GM06990 (cell line): ENCODE results near the gene NAB2.
"Not testable (repeated sequence)": the region's sequence is repeated elsewhere in the genome, so short reads cannot be mapped to it uniquely, and the experiment has no call there.

Experiments used
- DNase-seq: peaks from one replicate; pipeline ENCODE4 v3.0.0-alpha.2; 2011; ENCODE audit not compliant: insufficient read length; ENCODE audit errors: extremely low read depth
- H3K27me3 ChIP-seq: replicated peaks from 2 replicates; pipeline ENCODE4 v1.6.0; 2011; ENCODE audit warnings: low read length; ENCODE audit not compliant: control insufficient read depth, insufficient read depth
- H3K36me3 ChIP-seq: 2 replicates; pipeline ENCODE4 v1.5.1; 2011; ENCODE audit warnings: low read length; ENCODE audit not compliant: control insufficient read depth, insufficient read depth
- H3K4me3 ChIP-seq: replicated peaks from 2 replicates; pipeline ENCODE4 v1.5.1; 2011; ENCODE audit warnings: low read depth, mild to moderate bottlenecking, control low read depth, low read length
- TF ChIP-seq, protein P1 (sequence below): IDR thresholded peaks from 2 replicates; pipeline ENCODE4 v1.5.1; 2011; ENCODE audit warnings: low read length, control low read depth, mild to moderate bottlenecking, inconsistent platforms; ENCODE audit not compliant: insufficient read depth, poor library complexity, severe bottlenecking

NAB2 gene

GRCh38 chr12:57058454-57058853 is 30.5 kb upstream of the NAB2 start:
- no peak overlapping the region for H3K4me3 ChIP-seq
- no peak for DNase-seq
- TF ChIP-seq, protein P1, sequence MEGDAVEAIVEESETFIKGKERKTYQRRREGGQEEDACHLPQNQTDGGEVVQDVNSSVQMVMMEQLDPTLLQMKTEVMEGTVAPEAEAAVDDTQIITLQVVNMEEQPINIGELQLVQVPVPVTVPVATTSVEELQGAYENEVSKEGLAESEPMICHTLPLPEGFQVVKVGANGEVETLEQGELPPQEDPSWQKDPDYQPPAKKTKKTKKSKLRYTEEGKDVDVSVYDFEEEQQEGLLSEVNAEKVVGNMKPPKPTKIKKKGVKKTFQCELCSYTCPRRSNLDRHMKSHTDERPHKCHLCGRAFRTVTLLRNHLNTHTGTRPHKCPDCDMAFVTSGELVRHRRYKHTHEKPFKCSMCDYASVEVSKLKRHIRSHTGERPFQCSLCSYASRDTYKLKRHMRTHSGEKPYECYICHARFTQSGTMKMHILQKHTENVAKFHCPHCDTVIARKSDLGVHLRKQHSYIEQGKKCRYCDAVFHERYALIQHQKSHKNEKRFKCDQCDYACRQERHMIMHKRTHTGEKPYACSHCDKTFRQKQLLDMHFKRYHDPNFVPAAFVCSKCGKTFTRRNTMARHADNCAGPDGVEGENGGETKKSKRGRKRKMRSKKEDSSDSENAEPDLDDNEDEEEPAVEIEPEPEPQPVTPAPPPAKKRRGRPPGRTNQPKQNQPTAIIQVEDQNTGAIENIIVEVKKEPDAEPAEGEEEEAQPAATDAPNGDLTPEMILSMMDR, result no peak
- peaks cover 16% of the 10 kb centered on the region for H3K36me3 ChIP-seq
- no peaks in the 10 kb centered on the region for H3K27me3 ChIP-seq

DNA sequence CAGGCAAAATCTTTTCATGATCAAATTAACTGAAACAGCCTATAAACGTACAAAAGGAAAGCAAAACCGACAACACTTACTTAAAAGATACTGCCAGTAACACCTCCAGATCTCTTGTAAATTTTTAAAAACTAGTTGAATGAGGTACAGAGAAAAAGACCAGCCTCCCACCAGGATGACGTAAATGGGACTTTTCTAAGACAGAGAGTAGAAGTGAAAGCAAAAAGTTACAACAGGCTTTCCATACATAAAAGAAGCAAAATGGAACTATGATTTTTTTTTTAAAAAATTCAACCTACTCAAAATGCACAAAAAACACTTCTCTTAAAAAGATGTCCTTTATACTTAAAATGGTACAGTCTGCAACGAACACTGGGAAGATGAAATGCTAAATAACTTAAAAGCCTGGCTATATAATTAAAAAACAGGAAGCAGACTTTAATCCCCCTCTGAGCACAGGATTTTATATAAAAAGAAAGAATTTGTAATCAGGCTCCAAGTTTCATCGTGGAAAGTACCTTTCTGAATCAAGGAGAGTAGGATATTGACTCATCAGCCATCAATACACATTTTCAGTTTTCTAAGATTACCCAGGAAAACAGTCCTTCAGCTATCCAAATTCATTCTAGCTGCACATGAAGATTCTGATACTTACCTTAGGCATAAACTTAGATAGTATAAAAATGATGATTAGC is 24.8 kb upstream of the NAB2 start:
- TF ChIP-seq, protein P1, result no peak
- Histone ChIP-seq H3K4me3 (peak overlapping the region; percentile 23; the same call in 1 of the 2 replicates), H3K36me3 (peaks cover 8% of the 10 kb centered on the region), H3K27me3 (no peaks in the 10 kb centered on the region)
- DNase-seq, result peak; percentile 60

- TF ChIP-seq, protein P1, result no peak
- H3K36me3 ChIP-seq, result no peaks in the 10 kb centered on the region; the same call in 1 of the 2 replicates
- no peak for DNase-seq
- no peaks in the 10 kb centered on the region for H3K27me3 ChIP-seq
- H3K4me3 ChIP-seq, result no peak overlapping the region
Measured at GRCh38 chr12:57066245-57066644, 22.7 kb upstream of the NAB2 start.

GRCh38 chr12:57069523-57069922 is 19.4 kb upstream of the NAB2 start:
- DNase-seq, result no peak
- TF ChIP-seq, protein P1, result peak; percentile 73
- Histone ChIP-seq H3K27me3 (no peaks in the 10 kb centered on the region), H3K4me3 (no peak overlapping the region), H3K36me3 (no peaks in the 10 kb centered on the region; the same call in none of the 2 replicates)

- Histone ChIP-seq H3K27me3 (no peaks in the 10 kb centered on the region), H3K4me3 (no peak overlapping the region), H3K36me3 (peaks cover 2% of the 10 kb centered on the region)
- no peak for DNase-seq
- TF ChIP-seq, protein P1, result no peak
Measured at GRCh38 chr12:57072661-57073060, 16.3 kb upstream of the NAB2 start.

GRCh38 chr12:57073566-57074450 is 15.1 kb upstream of the NAB2 start:
- not testable (repeated sequence) for H3K4me3 ChIP-seq, H3K27me3 ChIP-seq, H3K36me3 ChIP-seq, DNase-seq
